Natural killer cell treated with Interleukin-12 subunit alpha and Interleukin-12 subunit beta and Interleukin-15 and Interleukin-18, amount 100 ng/mL, for 72 hours (primary cell): Measurements from ENCODE around the gene TARP.
"Not testable (repeated sequence)": the region's sequence is repeated elsewhere in the genome, so short reads cannot be mapped to it uniquely, and the experiment has no call there.

Source experiments
- ATAC-seq, 2 donors: fragments of 150-1000 bp; cut with Tn5 transposase in 1 of 2; sonication (Bioruptor Pico), chemical (Tn5 transposase) in 1 of 2; 2 replicates each; pipeline ENCODE4 v1.10.0; 2021
- DNase-seq: peaks from one replicate; pipeline ENCODE4 v3.0.0; 2022; ENCODE audit warnings: low spot score
- H3K27ac Mint-ChIP-seq, 2 donors: 1 replicate in 1 of 2; 2 replicates in 1 of 2; pipeline ENCODE4 v1.8.0; 2022; ENCODE audit warnings: mixed read lengths in 2 of 2, mild to moderate bottlenecking in 1 of 2, moderate library complexity in 1 of 2
- H3K27me3 Mint-ChIP-seq, 2 donors: 1 replicate in 1 of 2; 2 replicates in 1 of 2; pipeline ENCODE4 v1.8.0; 2022; ENCODE audit warnings: mixed read lengths in 2 of 2
- H3K36me3 Mint-ChIP-seq: one replicate; pipeline ENCODE4 v1.8.0; 2022; ENCODE audit warnings: mixed read lengths
- H3K4me1 Mint-ChIP-seq, 2 donors: 1 replicate in 1 of 2; 2 replicates in 1 of 2; pipeline ENCODE4 v1.8.0; 2022; ENCODE audit warnings: low read depth in 2 of 2, mixed read lengths in 2 of 2, mild to moderate bottlenecking in 1 of 2
- H3K4me3 Mint-ChIP-seq: one replicate; pipeline ENCODE4 v1.8.0; 2022; ENCODE audit warnings: mixed read lengths
- H3K9me3 Mint-ChIP-seq: 2 replicates; pipeline ENCODE4 v1.8.0; 2022; ENCODE audit warnings: mixed read lengths

The TARP gene

DNA sequence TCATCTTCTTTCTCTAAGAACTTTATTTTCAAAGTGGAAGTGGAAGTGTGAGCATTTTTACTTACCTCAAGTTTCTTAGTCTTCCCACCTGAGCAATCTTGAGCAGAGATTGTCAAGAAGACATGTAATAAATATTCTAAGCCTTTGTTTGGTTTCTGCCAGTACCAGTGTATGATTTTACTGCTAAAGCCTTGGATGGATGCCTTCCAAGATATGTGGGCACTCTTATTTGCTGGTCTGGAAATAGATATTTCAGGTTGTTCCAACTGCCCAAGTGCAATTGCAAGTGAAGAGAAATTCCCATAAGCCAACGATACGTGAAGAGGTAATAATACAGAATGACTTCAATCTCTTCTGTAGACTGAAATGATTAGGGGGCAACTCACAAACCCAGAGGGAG lies 18.2 kb upstream of the TARP start:
- Mint-ChIP-seq H3K4me3 (no peak overlapping the region), H3K27ac (peak overlapping the region in 1 of 2 donors; percentile 15), H3K9me3 (no peaks in the 10 kb centered on the region), H3K27me3 (no peaks in the 10 kb centered on the region), H3K36me3 (no peaks in the 10 kb centered on the region), H3K4me1 (peaks cover 26 to 45% of the 10 kb centered on the region in 2 donors)
- no peak for ATAC-seq
- no peak for DNase-seq

DNA sequence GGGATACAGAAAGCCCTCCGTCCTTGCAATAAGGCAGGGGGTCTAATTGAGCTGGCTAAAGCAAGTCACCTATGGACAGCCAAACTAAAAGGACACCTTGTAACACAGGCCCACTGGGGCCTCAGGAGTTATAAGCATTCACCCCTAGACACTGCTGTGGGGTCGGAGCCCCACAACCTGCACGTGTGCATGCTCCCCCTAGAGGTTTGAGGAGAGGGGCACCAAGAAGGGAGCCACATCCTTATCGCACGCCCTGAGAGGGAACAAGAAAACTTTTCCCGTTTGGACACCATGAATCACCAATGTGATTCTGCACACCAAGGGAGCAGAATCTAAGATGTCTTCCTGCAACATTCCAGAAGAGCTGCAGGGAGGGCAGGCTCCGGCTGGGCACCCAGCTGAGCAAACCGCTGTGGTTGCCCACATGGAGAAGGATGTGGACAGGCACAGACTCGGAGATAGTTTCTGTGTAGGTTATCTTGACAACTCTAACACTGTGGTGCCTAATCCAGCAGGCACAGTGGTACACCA lies 17.7 kb upstream of the TARP start:
- no peaks in the 10 kb centered on the region for H3K36me3 Mint-ChIP-seq
- peak in 1 of 2 donors; percentile 36 for ATAC-seq
- no peak for DNase-seq
- peaks cover 21 to 40% of the 10 kb centered on the region in 2 donors for H3K4me1 Mint-ChIP-seq
- no peak overlapping the region for H3K27ac Mint-ChIP-seq
- no peaks in the 10 kb centered on the region for H3K27me3 Mint-ChIP-seq
- H3K9me3 Mint-ChIP-seq: no peaks in the 10 kb centered on the region
- no peak overlapping the region for H3K4me3 Mint-ChIP-seq

DNA sequence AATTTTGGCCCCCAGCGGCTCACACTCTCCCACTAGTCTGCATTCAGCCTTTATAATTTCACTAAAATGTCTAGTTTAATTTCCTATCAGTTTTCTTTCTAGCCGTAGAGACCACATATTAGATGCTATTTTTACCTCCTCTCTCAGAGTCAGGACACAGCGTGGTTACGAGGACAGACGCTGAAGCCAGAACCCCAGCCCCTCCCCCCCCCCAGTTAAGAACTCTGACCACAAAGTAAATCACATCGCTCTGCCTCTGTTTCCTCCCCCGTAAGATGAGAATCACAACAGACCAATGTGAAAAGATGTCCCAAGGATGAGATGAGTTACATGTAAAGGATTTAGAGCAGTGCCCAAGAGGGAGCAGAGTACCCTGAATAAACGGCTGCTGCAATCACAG lies 11.1 kb upstream of the TARP start:
- Mint-ChIP-seq H3K27ac (peak overlapping the region; percentile 27 to 100), H3K4me1 (peaks cover 49 to 58% of the 10 kb centered on the region in 2 donors), H3K36me3 (no peaks in the 10 kb centered on the region), H3K4me3 (peak overlapping the region; percentile 54), H3K9me3 (no peaks in the 10 kb centered on the region), H3K27me3 (no peaks in the 10 kb centered on the region)
- peak; percentile 32 to 55 for ATAC-seq
- no peak for DNase-seq

DNA sequence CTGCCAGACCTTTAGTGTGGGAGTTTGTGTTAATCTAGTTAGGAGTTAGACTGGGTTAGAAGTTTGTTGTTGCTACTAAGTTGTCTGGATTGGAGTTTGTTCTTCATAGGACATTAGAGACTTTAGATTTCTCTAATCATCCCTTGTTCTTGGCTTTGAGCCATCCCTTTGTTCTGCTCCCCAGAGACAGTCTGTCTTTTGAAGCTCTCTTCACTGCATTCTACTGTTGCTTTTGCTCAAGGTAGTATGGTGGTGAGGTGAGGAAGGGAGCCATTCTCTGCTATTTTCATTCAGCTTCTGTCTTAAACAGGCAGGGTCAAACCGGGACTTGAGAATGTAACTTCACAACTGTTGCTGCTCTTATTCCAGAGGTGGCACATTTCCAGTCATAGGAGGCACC lies 10.4 kb upstream of the TARP start:
- no peaks in the 10 kb centered on the region for H3K27me3 Mint-ChIP-seq
- peaks cover 55 to 62% of the 10 kb centered on the region in 2 donors for H3K4me1 Mint-ChIP-seq
- H3K36me3 Mint-ChIP-seq: no peaks in the 10 kb centered on the region
- H3K9me3 Mint-ChIP-seq: no peaks in the 10 kb centered on the region
- H3K4me3 Mint-ChIP-seq: peak overlapping the region; percentile 54
- ATAC-seq (peak in 1 of 2 donors; percentile 4), DNase-seq (no peak)
- H3K27ac Mint-ChIP-seq: peak overlapping the region; percentile 86 to 100

DNA sequence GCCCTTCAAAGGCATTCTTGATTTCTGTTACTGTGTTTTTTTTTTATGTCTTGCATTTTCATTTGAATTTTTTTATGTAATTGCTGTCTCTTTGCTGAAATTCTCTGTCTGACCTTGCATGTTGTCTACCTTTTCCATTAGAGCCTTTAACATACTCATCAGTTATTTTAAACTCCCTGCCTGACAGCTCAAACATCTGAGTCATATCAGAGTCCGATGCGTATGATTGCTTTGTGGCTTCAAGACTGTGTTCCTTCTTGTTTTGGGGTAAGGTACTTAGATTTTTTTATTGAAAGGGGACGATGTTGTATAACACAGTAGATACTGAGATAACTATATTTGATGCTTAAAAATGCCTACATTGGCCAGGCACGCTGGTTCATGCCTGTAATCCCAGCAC lies 9.7 kb upstream of the TARP start:
- Mint-ChIP-seq H3K27me3 (no peaks in the 10 kb centered on the region), H3K36me3 (no peaks in the 10 kb centered on the region)

DNA sequence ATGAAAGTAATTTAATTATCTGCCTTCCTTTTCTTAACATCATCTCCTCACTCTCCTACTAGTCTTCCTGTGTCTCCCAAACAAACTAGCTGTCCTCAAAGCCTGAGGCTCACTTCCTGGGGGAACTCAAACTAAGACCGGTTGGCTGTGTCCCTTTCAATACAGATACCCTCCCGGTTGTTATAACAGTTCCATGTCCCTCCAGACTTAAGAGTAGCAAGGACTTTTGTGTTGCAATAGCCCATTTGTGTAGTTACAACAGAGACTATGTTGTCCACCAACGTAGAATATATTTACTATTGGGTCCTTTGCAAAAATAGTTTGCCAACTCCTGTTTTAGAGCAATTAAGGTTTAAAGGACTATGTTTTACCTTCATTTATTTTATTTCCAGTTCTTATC lies 8.6 kb upstream of the TARP start:
- peaks cover 64 to 71% of the 10 kb centered on the region in 2 donors for H3K4me1 Mint-ChIP-seq
- H3K9me3 Mint-ChIP-seq: no peaks in the 10 kb centered on the region
- H3K36me3 Mint-ChIP-seq: no peaks in the 10 kb centered on the region
- H3K27ac Mint-ChIP-seq: peak overlapping the region; percentile 86 to 100
- ATAC-seq (no peak), DNase-seq (no peak)
- H3K4me3 Mint-ChIP-seq: peak overlapping the region; percentile 66
- no peaks in the 10 kb centered on the region for H3K27me3 Mint-ChIP-seq

More for the DNA sequence above, 9.7 kb upstream of the TARP start:
- DNase-seq: no peak
- ATAC-seq: no peak
- Mint-ChIP-seq H3K27ac (peak overlapping the region; percentile 86 to 100), H3K4me1 (peaks cover 58 to 63% of the 10 kb centered on the region in 2 donors), H3K9me3 (no peaks in the 10 kb centered on the region), H3K4me3 (peak overlapping the region; percentile 61)

DNA sequence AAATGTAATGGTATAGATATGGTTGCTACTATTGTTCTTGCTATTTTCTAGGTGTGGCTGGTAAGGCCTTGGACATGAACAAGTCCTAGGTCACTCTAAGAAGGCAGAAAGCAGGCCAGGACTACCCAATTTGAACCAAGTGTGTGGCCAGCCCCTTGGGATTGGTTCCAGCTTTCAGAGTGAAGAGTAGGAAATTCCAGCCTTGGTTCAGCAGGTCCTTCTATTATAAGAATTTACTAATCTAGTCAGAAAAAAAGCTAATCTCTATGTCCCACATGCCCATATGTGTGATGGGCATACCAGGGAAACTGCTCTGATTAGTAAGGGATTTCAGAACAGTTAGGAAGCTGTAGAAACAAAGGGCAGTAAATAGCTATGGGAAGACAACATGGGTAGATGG lies 7.8 kb upstream of the TARP start:
- Mint-ChIP-seq H3K4me3 (peak overlapping the region; percentile 66), H3K27me3 (no peaks in the 10 kb centered on the region), H3K9me3 (no peaks in the 10 kb centered on the region), H3K36me3 (no peaks in the 10 kb centered on the region), H3K4me1 (peaks cover 66 to 76% of the 10 kb centered on the region in 2 donors), H3K27ac (peak overlapping the region; percentile 86 to 100)
- ATAC-seq: no peak
- no peak for DNase-seq

DNA sequence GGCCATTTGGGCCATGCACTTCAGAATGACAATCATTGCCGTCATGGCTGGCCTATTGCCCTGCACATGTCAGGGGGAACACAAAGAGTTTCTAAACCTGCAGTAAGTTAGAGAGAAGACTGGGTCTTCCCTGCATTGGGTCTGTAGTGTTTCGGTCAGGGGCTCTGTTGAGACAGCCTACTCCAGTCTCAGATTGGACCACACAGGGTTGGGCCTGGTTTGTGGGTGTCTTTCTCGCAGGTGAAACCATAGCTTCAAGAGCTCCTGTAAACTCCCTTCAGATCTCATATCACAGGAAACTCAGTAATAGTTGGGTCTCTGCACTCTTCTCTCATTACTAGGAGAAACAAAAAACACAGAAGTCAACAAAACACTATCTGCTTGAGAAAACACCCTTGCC lies 7.3 kb upstream of the TARP start:
- Mint-ChIP-seq H3K4me1 (peaks cover 67 to 80% of the 10 kb centered on the region in 2 donors), H3K36me3 (no peaks in the 10 kb centered on the region), H3K9me3 (no peaks in the 10 kb centered on the region), H3K4me3 (peak overlapping the region; percentile 66), H3K27ac (peak overlapping the region; percentile 86 to 100), H3K27me3 (no peaks in the 10 kb centered on the region)
- ATAC-seq: peak; percentile 64 to 69
- DNase-seq: no peak

DNA sequence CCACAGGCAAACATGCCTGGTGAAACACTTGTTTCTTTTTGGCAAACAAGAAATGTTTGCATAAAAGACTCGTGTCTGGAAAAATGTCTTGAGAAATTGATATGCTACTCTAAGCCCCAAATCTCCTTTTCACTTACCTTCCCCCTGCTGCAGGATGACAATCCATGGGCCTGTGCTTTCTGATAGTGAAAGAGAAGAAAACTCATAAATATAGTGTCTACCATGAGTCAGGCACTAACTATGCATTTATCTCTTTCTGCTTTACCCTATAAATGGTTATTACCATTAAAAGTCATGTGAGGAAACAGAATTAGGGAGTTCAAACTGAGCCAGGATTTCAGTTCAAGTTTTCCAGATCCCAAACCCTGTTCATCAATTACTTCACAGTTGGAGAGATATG lies 6.6 kb upstream of the TARP start:
- H3K4me3 Mint-ChIP-seq: peak overlapping the region; percentile 66

DNA sequence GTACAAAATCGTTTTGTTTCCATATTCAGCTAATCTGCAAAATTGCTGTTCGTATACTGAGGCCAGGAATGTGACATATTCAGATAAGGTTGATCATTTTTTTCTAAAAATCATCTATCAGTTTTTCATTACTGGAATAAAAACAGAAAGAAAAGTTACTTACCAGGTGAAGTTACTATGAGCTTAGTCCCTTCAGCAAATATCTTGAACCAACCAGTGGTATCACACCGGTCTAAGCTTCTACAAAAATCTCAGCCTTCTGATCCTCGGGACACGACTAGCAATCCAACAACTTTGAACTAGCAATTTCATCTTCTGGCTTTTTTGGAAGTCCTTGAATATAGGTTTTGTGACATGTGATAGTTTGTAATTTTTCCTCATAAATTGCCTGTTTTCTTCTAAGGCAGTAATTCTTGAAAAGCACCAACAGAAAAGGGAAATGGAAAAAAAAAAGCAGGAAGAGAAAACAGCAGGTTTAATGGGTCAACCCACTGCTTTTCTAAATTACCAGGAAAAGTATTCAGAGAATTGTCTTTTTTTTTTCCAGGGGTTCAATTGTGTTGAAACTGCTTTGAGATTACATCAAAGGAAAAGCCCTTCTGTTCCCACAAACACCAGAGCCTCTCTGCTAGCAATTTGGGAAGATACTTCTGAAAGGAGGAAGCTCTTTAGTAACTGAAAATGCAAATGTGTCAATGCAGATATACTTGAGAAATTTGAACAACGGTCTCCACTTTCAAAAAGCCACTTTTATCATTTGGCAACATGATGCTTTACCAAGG lies 2.9 kb upstream of the TARP start:
- peak overlapping the region; percentile 86 to 100 for H3K27ac Mint-ChIP-seq
- H3K4me3 Mint-ChIP-seq: peak overlapping the region; percentile 97
- no peak for DNase-seq
- ATAC-seq: peak in 1 of 2 donors; percentile 44
- no peaks in the 10 kb centered on the region for H3K9me3 Mint-ChIP-seq
- H3K36me3 Mint-ChIP-seq: peaks cover 4% of the 10 kb centered on the region
- H3K27me3 Mint-ChIP-seq: no peaks in the 10 kb centered on the region
- H3K4me1 Mint-ChIP-seq: peaks cover 44 to 51% of the 10 kb centered on the region in 2 donors

More for the DNA sequence above, 6.6 kb upstream of the TARP start:
- no peaks in the 10 kb centered on the region for H3K27me3 Mint-ChIP-seq
- peaks cover 67 to 80% of the 10 kb centered on the region in 2 donors for H3K4me1 Mint-ChIP-seq
- no peaks in the 10 kb centered on the region for H3K36me3 Mint-ChIP-seq
- H3K27ac Mint-ChIP-seq: peak overlapping the region; percentile 86 to 100
- no peak for DNase-seq
- H3K9me3 Mint-ChIP-seq: no peaks in the 10 kb centered on the region
- peak in 1 of 2 donors; percentile 50 for ATAC-seq

DNA sequence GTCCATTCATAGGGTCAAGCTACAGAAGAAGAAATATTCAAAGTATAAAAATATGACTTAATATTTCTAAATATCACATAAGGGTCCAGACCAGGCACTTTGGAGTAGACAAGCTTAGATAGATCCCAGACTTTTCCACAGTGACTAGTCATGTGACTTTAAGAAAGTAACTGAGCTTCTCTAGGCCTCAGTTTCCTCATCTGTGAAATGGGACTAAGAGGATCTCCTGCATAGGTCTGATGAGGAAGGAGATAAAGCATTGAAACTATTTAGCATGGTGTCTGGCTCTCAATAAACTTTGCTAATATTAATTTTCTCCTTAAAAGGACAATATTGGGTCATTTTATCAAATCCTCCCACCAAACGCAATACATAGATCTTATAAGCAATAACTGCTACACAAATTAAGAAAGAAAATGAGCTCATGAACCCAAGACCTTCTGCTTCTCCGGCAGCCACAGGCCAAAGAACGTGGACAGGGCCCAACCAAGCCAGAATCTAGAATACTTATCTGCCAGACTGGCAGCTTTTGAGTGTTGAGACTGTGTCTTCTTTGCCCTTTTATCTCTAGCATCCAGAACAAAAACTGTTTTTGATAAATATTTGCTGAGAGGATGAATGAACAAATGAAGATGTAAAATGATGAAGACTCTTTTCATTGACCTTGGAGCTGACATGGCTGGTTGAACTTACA lies 1.6 kb upstream of the TARP start:
- ATAC-seq (peak in 1 of 2 donors; percentile 46), DNase-seq (no peak)
- Mint-ChIP-seq H3K36me3 (peaks cover 9% of the 10 kb centered on the region), H3K4me3 (peak overlapping the region; percentile 97), H3K27me3 (no peaks in the 10 kb centered on the region), H3K9me3 (no peaks in the 10 kb centered on the region), H3K27ac (peak overlapping the region; percentile 86 to 100), H3K4me1 (peaks cover 43% of the 10 kb centered on the region in 2 donors)

DNA sequence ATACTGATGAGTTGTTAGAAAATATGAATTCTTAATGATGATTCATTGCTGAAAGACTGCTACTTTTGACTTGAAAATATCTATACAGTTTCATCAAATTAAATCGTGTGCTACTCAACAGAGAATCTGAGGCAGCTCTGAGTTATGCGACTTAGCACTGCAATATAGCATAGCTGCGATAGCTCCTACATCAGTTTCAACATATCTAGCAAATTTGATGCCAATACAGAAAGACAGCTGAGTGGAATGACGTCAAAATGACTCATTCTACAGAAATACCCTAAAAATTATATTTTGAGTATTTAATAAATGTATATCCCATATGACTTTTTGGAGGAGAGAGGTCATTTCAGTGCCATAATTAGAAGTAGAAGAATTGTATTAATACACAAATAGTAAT lies 1.1 kb upstream of the TARP start:
- Mint-ChIP-seq H3K36me3 (peaks cover 9% of the 10 kb centered on the region), H3K4me3 (peak overlapping the region; percentile 97), H3K9me3 (no peaks in the 10 kb centered on the region), H3K4me1 (peaks cover 42 to 43% of the 10 kb centered on the region in 2 donors), H3K27me3 (no peaks in the 10 kb centered on the region), H3K27ac (peak overlapping the region; percentile 86 to 100)
- peak; percentile 84 to 87 for ATAC-seq
- DNase-seq: no peak

DNA sequence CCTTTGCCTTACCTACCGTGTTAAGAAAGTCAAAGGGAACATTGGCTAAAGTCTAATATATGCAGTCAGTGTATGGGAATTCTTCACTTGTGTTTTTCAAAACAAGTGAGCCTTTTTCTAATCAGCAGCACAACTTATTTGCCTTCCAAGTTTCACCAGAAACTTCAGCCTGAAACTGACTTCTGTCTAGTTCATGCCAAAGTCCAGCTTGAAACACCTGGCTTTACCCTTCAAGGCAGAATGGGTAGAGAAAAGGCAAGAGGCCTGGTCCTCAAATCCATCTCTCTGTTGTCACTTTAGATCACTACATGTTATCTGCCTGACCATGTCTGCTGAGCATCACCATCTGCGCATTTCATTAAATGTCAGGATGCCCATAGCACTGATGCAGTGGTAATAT lies 3.0 kb downstream of the TARP start:
- ATAC-seq, H3K9me3 Mint-ChIP-seq, H3K27me3 Mint-ChIP-seq, DNase-seq, H3K36me3 Mint-ChIP-seq: not testable (repeated sequence)
- H3K27ac Mint-ChIP-seq: peak overlapping the region; percentile 86 to 100
- H3K4me3 Mint-ChIP-seq: peak overlapping the region; percentile 87
- peaks cover 33 to 49% of the 10 kb centered on the region in 2 donors for H3K4me1 Mint-ChIP-seq
